ENCODE measurements around the gene PCBP3.

Gene PCBP3

GRCh38 chr21:45778686-45779085 is 135.2 kb downstream of the PCBP3 start:
- Histone ChIP-seq H3K27me3 (ENCODE audit: insufficient read depth, poor library complexity, severe bottlenecking) (no peaks in the 10 kb centered on the region), H3K27ac (replicated peaks) (no peak overlapping the region), H3K4me3 (replicated peaks; ENCODE audit: insufficient read depth, low read length) (no peak overlapping the region)
- no peak for DNase-seq (ENCODE audit: low read depth in 1 of 2, low spot score in 1 of 2)
- TF ChIP-seq, protein P1, sequence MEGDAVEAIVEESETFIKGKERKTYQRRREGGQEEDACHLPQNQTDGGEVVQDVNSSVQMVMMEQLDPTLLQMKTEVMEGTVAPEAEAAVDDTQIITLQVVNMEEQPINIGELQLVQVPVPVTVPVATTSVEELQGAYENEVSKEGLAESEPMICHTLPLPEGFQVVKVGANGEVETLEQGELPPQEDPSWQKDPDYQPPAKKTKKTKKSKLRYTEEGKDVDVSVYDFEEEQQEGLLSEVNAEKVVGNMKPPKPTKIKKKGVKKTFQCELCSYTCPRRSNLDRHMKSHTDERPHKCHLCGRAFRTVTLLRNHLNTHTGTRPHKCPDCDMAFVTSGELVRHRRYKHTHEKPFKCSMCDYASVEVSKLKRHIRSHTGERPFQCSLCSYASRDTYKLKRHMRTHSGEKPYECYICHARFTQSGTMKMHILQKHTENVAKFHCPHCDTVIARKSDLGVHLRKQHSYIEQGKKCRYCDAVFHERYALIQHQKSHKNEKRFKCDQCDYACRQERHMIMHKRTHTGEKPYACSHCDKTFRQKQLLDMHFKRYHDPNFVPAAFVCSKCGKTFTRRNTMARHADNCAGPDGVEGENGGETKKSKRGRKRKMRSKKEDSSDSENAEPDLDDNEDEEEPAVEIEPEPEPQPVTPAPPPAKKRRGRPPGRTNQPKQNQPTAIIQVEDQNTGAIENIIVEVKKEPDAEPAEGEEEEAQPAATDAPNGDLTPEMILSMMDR (IDR thresholded peaks at IDR 0.05; ENCODE audit: insufficient read depth, low read length) = no peak
- TF ChIP-seq POLR2AphosphoS5 (IDR thresholded peaks at IDR 0.05; ENCODE audit: low read depth) = no peak
- TF ChIP-seq SPI1 (IDR thresholded peaks at IDR 0.05; ENCODE audit: borderline replicate concordance, low read depth) = no peak
- TF ChIP-seq GABPA (IDR thresholded peaks at IDR 0.05; ENCODE audit: low read depth) = no peak
- TF ChIP-seq, protein P2, sequence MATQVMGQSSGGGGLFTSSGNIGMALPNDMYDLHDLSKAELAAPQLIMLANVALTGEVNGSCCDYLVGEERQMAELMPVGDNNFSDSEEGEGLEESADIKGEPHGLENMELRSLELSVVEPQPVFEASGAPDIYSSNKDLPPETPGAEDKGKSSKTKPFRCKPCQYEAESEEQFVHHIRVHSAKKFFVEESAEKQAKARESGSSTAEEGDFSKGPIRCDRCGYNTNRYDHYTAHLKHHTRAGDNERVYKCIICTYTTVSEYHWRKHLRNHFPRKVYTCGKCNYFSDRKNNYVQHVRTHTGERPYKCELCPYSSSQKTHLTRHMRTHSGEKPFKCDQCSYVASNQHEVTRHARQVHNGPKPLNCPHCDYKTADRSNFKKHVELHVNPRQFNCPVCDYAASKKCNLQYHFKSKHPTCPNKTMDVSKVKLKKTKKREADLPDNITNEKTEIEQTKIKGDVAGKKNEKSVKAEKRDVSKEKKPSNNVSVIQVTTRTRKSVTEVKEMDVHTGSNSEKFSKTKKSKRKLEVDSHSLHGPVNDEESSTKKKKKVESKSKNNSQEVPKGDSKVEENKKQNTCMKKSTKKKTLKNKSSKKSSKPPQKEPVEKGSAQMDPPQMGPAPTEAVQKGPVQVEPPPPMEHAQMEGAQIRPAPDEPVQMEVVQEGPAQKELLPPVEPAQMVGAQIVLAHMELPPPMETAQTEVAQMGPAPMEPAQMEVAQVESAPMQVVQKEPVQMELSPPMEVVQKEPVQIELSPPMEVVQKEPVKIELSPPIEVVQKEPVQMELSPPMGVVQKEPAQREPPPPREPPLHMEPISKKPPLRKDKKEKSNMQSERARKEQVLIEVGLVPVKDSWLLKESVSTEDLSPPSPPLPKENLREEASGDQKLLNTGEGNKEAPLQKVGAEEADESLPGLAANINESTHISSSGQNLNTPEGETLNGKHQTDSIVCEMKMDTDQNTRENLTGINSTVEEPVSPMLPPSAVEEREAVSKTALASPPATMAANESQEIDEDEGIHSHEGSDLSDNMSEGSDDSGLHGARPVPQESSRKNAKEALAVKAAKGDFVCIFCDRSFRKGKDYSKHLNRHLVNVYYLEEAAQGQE (IDR thresholded peaks at IDR 0.05; ENCODE audit: insufficient replicate concordance, low read depth) = no peak

DNA sequence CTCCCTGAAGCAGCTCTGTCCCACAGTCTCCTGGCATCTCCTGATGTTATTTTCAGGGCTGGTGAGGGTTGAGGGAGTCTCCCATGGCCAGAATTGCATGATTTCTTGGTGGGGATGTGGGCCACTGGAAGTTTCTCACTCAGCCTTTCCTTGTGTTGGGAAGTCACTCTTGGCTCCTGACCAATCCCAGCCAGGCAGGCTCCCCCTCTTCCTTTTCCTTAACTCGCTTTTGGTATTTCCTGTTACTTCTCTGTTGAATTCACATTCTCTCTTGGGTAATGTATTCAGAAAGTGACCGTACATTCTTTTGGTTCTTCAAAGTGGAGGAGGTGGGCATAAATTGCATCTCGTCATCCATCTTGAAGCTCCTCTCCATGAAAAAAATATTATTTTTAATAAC is 135.7 kb downstream of the PCBP3 start:
- Histone ChIP-seq H3K27ac (replicated peaks) (no peak overlapping the region), H3K4me3 (replicated peaks; ENCODE audit: insufficient read depth, low read length) (no peak overlapping the region), H3K27me3 (ENCODE audit: insufficient read depth, poor library complexity, severe bottlenecking) (no peaks in the 10 kb centered on the region)
- DNase-seq (ENCODE audit: low read depth in 1 of 2, low spot score in 1 of 2) = no peak
- TF ChIP-seq, protein P1 (IDR thresholded peaks at IDR 0.05; ENCODE audit: insufficient read depth, low read length) = no peak
- TF ChIP-seq, protein P2 (IDR thresholded peaks at IDR 0.05; ENCODE audit: insufficient replicate concordance, low read depth) = no peak
- no peak for TF ChIP-seq SPI1 (IDR thresholded peaks at IDR 0.05; ENCODE audit: borderline replicate concordance, low read depth)
- no peak for TF ChIP-seq POLR2AphosphoS5 (IDR thresholded peaks at IDR 0.05; ENCODE audit: low read depth)
- TF ChIP-seq GABPA (IDR thresholded peaks at IDR 0.05; ENCODE audit: low read depth) = no peak

DNA sequence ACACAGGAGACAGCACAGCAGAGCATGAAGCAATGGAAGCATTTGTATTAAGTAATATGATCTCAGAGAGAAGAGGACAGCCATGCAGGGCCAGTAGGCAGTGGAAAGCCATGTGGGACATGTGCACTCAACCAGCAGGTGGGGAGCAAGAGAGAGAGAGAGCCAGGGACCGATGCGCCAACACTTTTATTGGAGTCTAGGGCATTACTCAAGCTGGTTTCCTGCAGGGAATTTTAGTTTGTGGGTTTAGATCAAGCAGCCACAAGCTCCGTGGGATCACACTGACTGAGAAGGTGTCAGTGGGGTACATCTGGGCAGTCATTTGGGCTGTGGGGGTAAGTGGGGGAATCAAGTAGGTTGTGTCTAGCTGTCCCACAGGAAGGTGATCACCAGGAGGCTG is 137.1 kb downstream of the PCBP3 start:
- no peaks in the 10 kb centered on the region for H3K27me3 ChIP-seq (ENCODE audit: insufficient read depth, poor library complexity, severe bottlenecking)
- no peak for TF ChIP-seq POLR2AphosphoS5 (IDR thresholded peaks at IDR 0.05; ENCODE audit: low read depth)
- TF ChIP-seq, protein P1 (IDR thresholded peaks at IDR 0.05; ENCODE audit: insufficient read depth, low read length) = no peak
- TF ChIP-seq GABPA (IDR thresholded peaks at IDR 0.05; ENCODE audit: low read depth) = no peak
- TF ChIP-seq SPI1 (IDR thresholded peaks at IDR 0.05; ENCODE audit: borderline replicate concordance, low read depth) = no peak
- TF ChIP-seq, protein P2 (IDR thresholded peaks at IDR 0.05; ENCODE audit: insufficient replicate concordance, low read depth) = no peak

More for the DNA sequence above, 137.1 kb downstream of the PCBP3 start:
- H3K4me3 ChIP-seq (replicated peaks; ENCODE audit: insufficient read depth, low read length) = no peak overlapping the region
- no peak overlapping the region for H3K27ac ChIP-seq (replicated peaks)
- DNase-seq (ENCODE audit: low read depth in 1 of 2, low spot score in 1 of 2) = no peak
